HEK293 (cell line): ENCODE results near the gene COL9A3.

ENCODE experiments used
- CTCF ChIA-PET: fragments of 350-600 bp; formaldehyde crosslinking; extraction: SDS; loops from one replicate; lab custom pipeline; 2021; ENCODE audit warnings: antibody characterized with exemption; lab: Yijun Ruan, JAX
- POLR2A ChIA-PET: fragments of 300-600 bp; formaldehyde crosslinking; extraction: SDS; loops from one replicate; lab custom pipeline; 2020; ENCODE audit warnings: antibody characterized with exemption, inconsistent platforms; lab: Yijun Ruan, JAX
- H3K27ac ChIP-seq: fragments of 200-500 bp; sonication (Bioruptor generic); 2 replicates; pipeline ENCODE4 v1.5.1; 2014; ENCODE audit warnings: low read depth, low read length, control low read depth, inconsistent platforms; ENCODE audit errors: extremely low read depth
- H3K36me3 ChIP-seq, 2 experiments: fragments of 200-500 bp in 1 of 2; sonication (Bioruptor generic) in 1 of 2; 1 replicate in 1 of 2; 2 replicates in 1 of 2; pipeline ENCODE4 v1.5.1; 2014 to 2017; ENCODE audit warnings: inconsistent platforms in 2 of 2, low read length in 2 of 2; ENCODE audit not compliant: control insufficient read depth in 2 of 2, insufficient read depth in 1 of 2
- H3K4me1 ChIP-seq: fragments of 200-500 bp; sonication (Bioruptor generic); 2 replicates; pipeline ENCODE4 v1.5.1; 2014; ENCODE audit warnings: mild to moderate bottlenecking, low read length, inconsistent platforms; ENCODE audit not compliant: control insufficient read depth, insufficient read depth
- H3K4me3 ChIP-seq: 2 replicates; pipeline ENCODE4 v1.5.1; 2011; ENCODE audit warnings: low read depth, mild to moderate bottlenecking, control low read depth, low read length, moderate library complexity
- H3K9me3 ChIP-seq: fragments of 200-500 bp; sonication (Bioruptor generic); 2 replicates; pipeline ENCODE4 v1.5.1; 2014; ENCODE audit warnings: low read depth, low read length, inconsistent platforms; ENCODE audit not compliant: control insufficient read depth, insufficient read depth
- BCL11A ChIP-seq: fragments of 450-650 bp; formaldehyde crosslinking; IDR thresholded peaks from 2 replicates; pipeline ENCODE4 v1.5.1; 2016; ENCODE audit warnings: low read depth, missing biosample characterization, missing genetic modification characterization
- MYNN ChIP-seq: fragments of 450-650 bp; formaldehyde crosslinking; IDR thresholded peaks from 2 replicates; pipeline ENCODE4 v1.5.1; 2016; ENCODE audit warnings: missing biosample characterization, missing genetic modification characterization, borderline replicate concordance
- MZF1 ChIP-seq: fragments of 450-650 bp; formaldehyde crosslinking; IDR thresholded peaks from 2 replicates; pipeline ENCODE4 v1.5.1; 2017; ENCODE audit warnings: missing biosample characterization, missing genetic modification characterization, borderline replicate concordance
- RBAK ChIP-seq: fragments of 450-650 bp; formaldehyde crosslinking; IDR thresholded peaks from 2 replicates; pipeline ENCODE4 v1.5.1; 2016; ENCODE audit warnings: missing biosample characterization, missing genetic modification characterization
- TCF7L2 ChIP-seq: IDR thresholded peaks from 2 replicates; pipeline ENCODE4 v1.6.1; 2011; ENCODE audit warnings: low read depth, mild to moderate bottlenecking, inconsistent platforms, low read length, moderate library complexity, borderline replicate concordance
- TRIM28 ChIP-seq: IDR thresholded peaks from 2 replicates; pipeline ENCODE4 v1.6.1; 2011; ENCODE audit warnings: low read length, control low read depth, borderline replicate concordance
- YY2 ChIP-seq: fragments of 450-650 bp; formaldehyde crosslinking; IDR thresholded peaks from 2 replicates; pipeline ENCODE4 v1.5.1; 2016; ENCODE audit warnings: missing biosample characterization, missing genetic modification characterization
- ZBTB1 ChIP-seq: fragments of 450-650 bp; formaldehyde crosslinking; IDR thresholded peaks from 2 replicates; pipeline ENCODE4 v1.5.1; 2016; ENCODE audit warnings: missing biosample characterization, missing genetic modification characterization
- ZNF138 ChIP-seq: fragments of 450-650 bp; formaldehyde crosslinking; IDR thresholded peaks from 2 replicates; pipeline ENCODE4 v1.5.1; 2016; ENCODE audit warnings: missing biosample characterization, missing genetic modification characterization, borderline replicate concordance
- ZNF148 ChIP-seq: fragments of 450-650 bp; formaldehyde crosslinking; IDR thresholded peaks from 2 replicates; pipeline ENCODE4 v1.5.0; 2017; ENCODE audit warnings: missing biosample characterization, missing genetic modification characterization, borderline replicate concordance
- ZNF2 ChIP-seq: fragments of 450-650 bp; formaldehyde crosslinking; IDR thresholded peaks from 2 replicates; pipeline ENCODE4 v1.5.1; 2016; ENCODE audit warnings: missing biosample characterization, missing genetic modification characterization
- ZNF223 ChIP-seq: fragments of 450-650 bp; formaldehyde crosslinking; IDR thresholded peaks from 2 replicates; pipeline ENCODE4 v1.5.1; 2016; ENCODE audit warnings: missing biosample characterization, missing genetic modification characterization
- ZNF24 ChIP-seq: fragments of 450-650 bp; formaldehyde crosslinking; IDR thresholded peaks from 2 replicates; pipeline ENCODE4 v1.5.1; 2016; ENCODE audit warnings: missing biosample characterization, missing genetic modification characterization
- ZNF311 ChIP-seq: fragments of 450-650 bp; formaldehyde crosslinking; IDR thresholded peaks from 2 replicates; pipeline ENCODE4 v1.5.1; 2017; ENCODE audit warnings: missing biosample characterization, missing genetic modification characterization, borderline replicate concordance
- ZNF354C ChIP-seq: fragments of 450-650 bp; formaldehyde crosslinking; IDR thresholded peaks from 2 replicates; pipeline ENCODE4 v1.5.1; 2016; ENCODE audit warnings: missing biosample characterization, missing genetic modification characterization, low read depth, borderline replicate concordance
- ZNF394 ChIP-seq: fragments of 450-650 bp; formaldehyde crosslinking; IDR thresholded peaks from 2 replicates; pipeline ENCODE4 v1.5.1; 2016; ENCODE audit warnings: missing biosample characterization, missing genetic modification characterization, mild to moderate bottlenecking, moderate library complexity, borderline replicate concordance
- ZNF600 ChIP-seq: fragments of 450-650 bp; formaldehyde crosslinking; IDR thresholded peaks from 2 replicates; pipeline ENCODE4 v1.5.1; 2016; ENCODE audit warnings: missing biosample characterization, missing genetic modification characterization
- ZNF621 ChIP-seq: fragments of 450-650 bp; formaldehyde crosslinking; IDR thresholded peaks from 2 replicates; pipeline ENCODE4 v1.5.1; 2017; ENCODE audit warnings: missing biosample characterization, missing genetic modification characterization
- ZNF629 ChIP-seq: fragments of 450-650 bp; formaldehyde crosslinking; IDR thresholded peaks from 2 replicates; pipeline ENCODE4 v1.5.1; 2017; ENCODE audit warnings: missing biosample characterization, missing genetic modification characterization
- ZNF654 ChIP-seq: fragments of 450-650 bp; formaldehyde crosslinking; IDR thresholded peaks from 2 replicates; pipeline ENCODE4 v1.5.1; 2016; ENCODE audit warnings: low read depth, missing biosample characterization, missing genetic modification characterization
- ZNF658 ChIP-seq: fragments of 450-650 bp; formaldehyde crosslinking; IDR thresholded peaks from 2 replicates; pipeline ENCODE4; 2016; ENCODE audit warnings: missing biosample characterization, missing genetic modification characterization
- ZNF664 ChIP-seq: fragments of 450-650 bp; formaldehyde crosslinking; IDR thresholded peaks from 2 replicates; pipeline ENCODE4 v1.5.1; 2016; ENCODE audit warnings: missing biosample characterization, missing genetic modification characterization
- ZNF677 ChIP-seq: fragments of 450-650 bp; IDR thresholded peaks from 2 replicates; pipeline ENCODE4 v1.5.0; 2018; ENCODE audit warnings: missing biosample characterization, mild to moderate bottlenecking, missing genetic modification characterization, moderate library complexity
- ZNF701 ChIP-seq: fragments of 450-650 bp; formaldehyde crosslinking; IDR thresholded peaks from 2 replicates; pipeline ENCODE4 v1.5.1; 2016; ENCODE audit warnings: missing biosample characterization, missing genetic modification characterization

Gene COL9A3

GRCh38 chr20:62880935-62881661, 64.2 kb downstream of the COL9A3 start:
- ChIA-PET CTCF (no interaction called here), POLR2A (no interaction called here)
- H3K9me3 ChIP-seq, result no peaks in the 10 kb centered on the region
- H3K27ac ChIP-seq, result no peak overlapping the region
- no peaks in the 10 kb centered on the region for H3K4me1 ChIP-seq
- no peak overlapping the region for H3K4me3 ChIP-seq
- TF ChIP-seq ZBTB1 (tag by site-specific recombination) (no peak), TRIM28 (no peak), YY2 (no peak), ZNF677 (tag by site-specific recombination) (no peak), ZNF2 (tag by site-specific recombination) (no peak), ZNF148 (no peak), ZNF621 (tag by site-specific recombination) (no peak), ZNF629 (tag by site-specific recombination) (no peak)
- peaks cover 0 to 28% of the 10 kb centered on the region in 2 experiments; a peak in 1 of 3 replicates for H3K36me3 ChIP-seq

DNA sequence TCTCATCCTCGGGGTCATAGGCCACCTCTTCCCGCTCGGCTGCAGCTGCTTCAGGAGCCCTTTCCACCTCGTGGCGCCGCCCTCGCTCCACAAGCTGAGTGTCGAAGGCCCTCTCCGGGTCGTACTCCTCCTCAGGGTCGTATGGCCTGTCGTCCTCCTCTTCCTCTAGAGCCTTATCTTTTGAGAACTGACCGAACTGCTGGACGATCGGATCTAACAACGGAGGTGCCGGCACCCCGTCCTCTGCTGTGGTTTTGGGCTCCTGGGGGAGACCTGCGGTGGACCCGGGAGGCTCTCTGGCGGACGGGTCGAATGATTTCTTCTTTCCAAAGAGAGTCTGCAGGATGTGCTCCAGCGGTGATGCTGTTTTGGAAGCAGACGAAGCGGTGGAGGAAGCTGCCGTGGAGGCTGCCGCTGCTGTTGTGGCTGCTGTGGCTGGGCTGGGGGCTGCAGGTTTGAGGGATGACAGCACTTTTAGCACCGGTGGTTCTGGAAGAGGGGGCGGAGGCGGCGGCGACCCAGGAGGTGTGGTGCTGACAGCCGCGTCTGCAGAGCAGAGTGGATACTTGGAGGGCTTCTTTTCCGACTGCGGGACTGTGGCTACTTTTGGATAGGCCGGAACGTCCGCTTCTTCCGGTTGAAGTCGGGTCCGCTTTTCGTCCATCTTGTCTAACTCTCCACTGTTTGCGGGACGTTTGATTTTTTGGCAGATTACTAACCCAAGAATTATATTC, 65.0 kb downstream of the COL9A3 start:
- TF ChIP-seq ZNF600 (no peak; the same call in 1 of the 2 replicates), MZF1 (tag by site-specific recombination) (no peak), TCF7L2 (no peak), ZNF223 (tag by site-specific recombination) (no peak), ZNF311 (tag by site-specific recombination) (no peak), ZNF354C (tag by site-specific recombination) (no peak), ZNF664 (tag by site-specific recombination) (no peak), BCL11A (tag by site-specific recombination) (no peak), ZNF394 (tag by site-specific recombination) (no peak), RBAK (tag by site-specific recombination) (no peak), MYNN (tag by site-specific recombination) (no peak), ZNF138 (tag by site-specific recombination) (no peak), ZNF701 (tag by site-specific recombination) (no peak), ZNF658 (tag by site-specific recombination) (no peak), ZNF24 (tag by site-specific recombination) (no peak), ZNF654 (tag by site-specific recombination) (no peak)
- TF ChIP-seq, all 188 proteins: peak for 0
- ChIA-PET CTCF (no interaction called here), POLR2A (interaction anchor here (0.6 kb wide), 1 partner anchor 239 kb away, joined by 3 read pairs; the partner anchor contains the start of gene SLCO4A1)
- no peaks in the 10 kb centered on the region for H3K9me3 ChIP-seq
- H3K4me3 ChIP-seq, result no peak overlapping the region
- peaks cover 0 to 35% of the 10 kb centered on the region in 2 experiments; a peak in 1 of 3 replicates for H3K36me3 ChIP-seq
- H3K27ac ChIP-seq, result no peak overlapping the region
- H3K4me1 ChIP-seq, result no peaks in the 10 kb centered on the region
